ENCODE data around the gene ABR.

The ABR gene

GRCh38 chr17:958712-959451, 220.9 kb downstream of the ABR start:
- no peak for DNase-seq (ENCODE audit: low spot score)

GRCh38 chr17:957856-958421, 221.8 kb downstream of the ABR start:
- no peak for DNase-seq (ENCODE audit: low spot score)

GRCh38 chr17:956905-957304, 222.9 kb downstream of the ABR start:
- no peak for DNase-seq (ENCODE audit: low spot score)

GRCh38 chr17:954431-955164, 225.2 kb downstream of the ABR start:
- no peak for DNase-seq (ENCODE audit: low spot score)

- no peak for DNase-seq (ENCODE audit: low spot score)
These were observed 226.0 kb downstream of the ABR start for GRCh38 chr17:953767-954166.
